Stimulated activated CD8-positive, alpha-beta memory T cell treated with anti-CD3 and anti-CD28 coated beads, Interleukin-4, amount 100 ng/mL, for 4 hours (primary cell): Measurements from ENCODE around the gene FBRSL1.
A peak's percentile ranks its signal among the peaks of the same experiment; 100 is the strongest.

Experiments
- DNase-seq, 2 donors: peaks; one replicate each; pipeline ENCODE4 v3.0.0-alpha.2; 2020; ENCODE audit warnings: low read depth in 2 of 2, low spot score in 1 of 2

FBRSL1 gene

GRCh38 chr12:132495629-132496357 is 5.8 kb downstream of the FBRSL1 start:
- no peak for DNase-seq

- no peak for DNase-seq
These were observed 6.4 kb downstream of the FBRSL1 start for GRCh38 chr12:132496358-132496669.

- no peak for DNase-seq
These were observed 6.8 kb downstream of the FBRSL1 start for GRCh38 chr12:132496710-132497109.

- DNase-seq = no peak
These were observed 7.8 kb downstream of the FBRSL1 start for GRCh38 chr12:132497514-132498405.

GRCh38 chr12:132498931-132499330 is 9.0 kb downstream of the FBRSL1 start:
- no peak for DNase-seq

GRCh38 chr12:132500142-132500855 is 10.3 kb downstream of the FBRSL1 start:
- DNase-seq = no peak

GRCh38 chr12:132500856-132501180 is 10.9 kb downstream of the FBRSL1 start:
- DNase-seq = no peak

- no peak for DNase-seq
These were observed 11.4 kb downstream of the FBRSL1 start for GRCh38 chr12:132501204-132501940.

GRCh38 chr12:132502149-132502881 is 12.4 kb downstream of the FBRSL1 start:
- no peak for DNase-seq

- no peak for DNase-seq
These were observed 12.9 kb downstream of the FBRSL1 start for GRCh38 chr12:132502882-132503193.

- no peak for DNase-seq
These were observed 13.8 kb downstream of the FBRSL1 start for GRCh38 chr12:132503618-132504204.

- no peak for DNase-seq
These were observed 15.3 kb downstream of the FBRSL1 start for GRCh38 chr12:132505105-132505851.

GRCh38 chr12:132505852-132506219 is 15.9 kb downstream of the FBRSL1 start:
- DNase-seq = no peak

GRCh38 chr12:132506328-132507160 is 16.6 kb downstream of the FBRSL1 start:
- DNase-seq = peak in 1 of 2 donors; percentile 14

GRCh38 chr12:132507161-132507538 is 17.2 kb downstream of the FBRSL1 start:
- no peak for DNase-seq

- DNase-seq = no peak
These were observed 17.9 kb downstream of the FBRSL1 start for GRCh38 chr12:132507656-132508490.

GRCh38 chr12:132508491-132508740 is 18.5 kb downstream of the FBRSL1 start:
- no peak for DNase-seq
